H1 (cell line): ENCODE data around the gene RESP18. TPM values are rescaled to one million over a fixed set of nuclear protein-coding genes. Genes with fewer than 3 reads are reported as not detected.
A peak's percentile ranks its signal among the peaks of the same experiment; 100 is the strongest.

Experiments used
- ATF2 ChIP-seq: IDR thresholded peaks from 2 replicates; pipeline ENCODE4 v1.6.1; 2012; ENCODE audit warnings: low read length, inconsistent platforms
- SP1 ChIP-seq: IDR thresholded peaks from 2 replicates; pipeline ENCODE4 v1.6.1; 2011; ENCODE audit warnings: low read depth, low read length
- microRNA counts: library from miRNA; unstranded; fragments of <30 nt; microRNA quantifications from one replicate; lab custom pipeline; 2015
- microRNA-seq, 2 experiments: library from miRNA; unstranded; fragments of <30 nt; microRNA quantifications; one replicate each; pipeline versions ENCODE4 to v1.2.0, GENCODE V29; 2016 to 2020; ENCODE audit warnings: borderline microRNAs expressed in 2 of 2, borderline number of aligned reads in 2 of 2, borderline replicate concordance in 1 of 2
- polyA plus RNA-seq, 7 experiments: library from polyadenylated mRNA; depleted of rRNA in 3 of 7; stranded (reverse) in 5 of 7; unstranded in 2 of 7; fragments of >200 nt in 5 of 7; fragments of 200-250 nt in 2 of 7; gene quantifications; 1 replicate in 5 of 7; 2 replicates in 1 of 7; 4 replicates in 1 of 7; pipeline versions ENCODE4 v1.2.1 to v1.2.3, GENCODE V29; 2011 to 2013; ENCODE audit warnings: missing spikeins in 2 of 7, mixed read lengths in 2 of 7
- small RNA-seq: library from polyadenylated mRNA; stranded (forward); fragments of <200 nt; extraction: miRNeasy Mini kit (QIAGEN cat#:217004); gene quantifications from one replicate; pipeline ENCODE3, GENCODE V24; 2013; ENCODE audit not compliant: insufficient read depth
- total RNA-seq: library from RNA; stranded (reverse); fragmentation: NEBNext Ultra II Directional; extraction: Animal tissue kit (Norgen Biotek cat#: 25700); gene quantifications from 2 replicates; pipeline ENCODE4 v1.2.1, GENCODE V29; 2021

The RESP18 gene
- total and polyA plus RNA-seq, 2 of the 8 experiments (the other 6 are each of a cell fraction or from before 2014, with no cell fraction given) = not detected

- TF ChIP-seq ATF2 (no peak), SP1 (no peak)
These were observed 54.6 kb downstream of the RESP18 start (continued) for GRCh38 chr2:219277703-219278654.

MicroRNAs encoded within 50 kb of the gene (microRNA counts, 767-probe panel; counts per million panel counts)
- microRNA hsa-miR-153 (lab: Ali Mortazavi, UCI) = 879 counts per million, percentile 95 among the panel's probes with 10 or more counts

Small RNAs within 50 kb of the gene (microRNA-seq; reads per million reads assigned to microRNA genes)
- 0 reads per million in 2 experiments for gene MIR153-1

Small RNAs within 50 kb of the gene (small RNA-seq; reads per million reads assigned to genes)
- gene AC053503.3 (not detected), gene MIR153-1 (21.4 reads per million, percentile 92 among the genes with 10 or more reads in this experiment)

Other genes starting within 250 kb of the RESP18 start
- 22.7 and 25.7 TPM in 2 replicates for gene NHEJ1, start 171.9 kb downstream of the RESP18 start, total RNA-seq
- 19.4 and 24.1 TPM in 2 replicates for gene NHEJ1, start 171.9 kb downstream of the RESP18 start, polyA plus RNA-seq (2011; rRNA removed)
- 0.84 and 0.90 TPM in 2 replicates for gene SLC23A3, start 162.7 kb downstream of the RESP18 start, total RNA-seq
- gene SLC23A3, start 162.7 kb downstream of the RESP18 start, polyA plus RNA-seq (2011; rRNA removed) = 0.31 and 0.35 TPM in 2 replicates
- gene CNPPD1, start 155.8 kb downstream of the RESP18 start, total RNA-seq = 32.9 and 33.0 TPM in 2 replicates
- gene CNPPD1, start 155.8 kb downstream of the RESP18 start, polyA plus RNA-seq (2011; rRNA removed) = 35.9 and 44.8 TPM in 2 replicates
- 50.2 and 51.3 TPM in 2 replicates for gene RETREG2, start 154.5 kb downstream of the RESP18 start, total RNA-seq
- gene RETREG2, start 154.5 kb downstream of the RESP18 start, polyA plus RNA-seq (2011; rRNA removed) = 66.8 and 67.4 TPM in 2 replicates
- gene ZFAND2B, start 126.0 kb downstream of the RESP18 start, total RNA-seq = 16.0 and 16.6 TPM in 2 replicates
- gene ZFAND2B, start 126.0 kb downstream of the RESP18 start, polyA plus RNA-seq (2011; rRNA removed) = 17.9 and 20.2 TPM in 2 replicates
- 44.9 and 49.9 TPM in 2 replicates for gene ABCB6, start 113.8 kb downstream of the RESP18 start, total RNA-seq
- 50.6 and 65.6 TPM in 2 replicates for gene ABCB6, start 113.8 kb downstream of the RESP18 start, polyA plus RNA-seq (2011; rRNA removed)
- 43.6 and 43.8 TPM in 2 replicates for gene ATG9A, start 103.1 kb downstream of the RESP18 start, total RNA-seq
- 66.8 and 82.2 TPM in 2 replicates for gene ATG9A, start 103.1 kb downstream of the RESP18 start, polyA plus RNA-seq (2011; rRNA removed)
- 44.4 and 50.1 TPM in 2 replicates for gene ANKZF1, start 102.9 kb downstream of the RESP18 start, total RNA-seq
- 32.5 and 43.7 TPM in 2 replicates for gene ANKZF1, start 102.9 kb downstream of the RESP18 start, polyA plus RNA-seq (2011; rRNA removed)
- 3.2 and 3.7 TPM in 2 replicates for gene GLB1L, start 87.3 kb downstream of the RESP18 start, total RNA-seq
- gene GLB1L, start 87.3 kb downstream of the RESP18 start, polyA plus RNA-seq (2011; rRNA removed) = 3.7 and 4.0 TPM in 2 replicates
- 17.0 and 21.3 TPM in 2 replicates for gene STK16, start 87.3 kb downstream of the RESP18 start, total RNA-seq
- 51.4 and 69.9 TPM in 2 replicates for gene STK16, start 87.3 kb downstream of the RESP18 start, polyA plus RNA-seq (2011; rRNA removed)
- 0.24 TPM in 1 of 2 replicates, not detected in the other for gene TUBA4B, start 79.5 kb downstream of the RESP18 start, total RNA-seq
- gene TUBA4B, start 79.5 kb downstream of the RESP18 start, polyA plus RNA-seq (2011; rRNA removed) = 0.08 and 0.25 TPM in 2 replicates
- gene TUBA4A, start 78.8 kb downstream of the RESP18 start, total RNA-seq = 59.5 and 67.3 TPM in 2 replicates
- 172 and 174 TPM in 2 replicates for gene TUBA4A, start 78.8 kb downstream of the RESP18 start, polyA plus RNA-seq (2011; rRNA removed)
- gene DNAJB2, start 53.4 kb downstream of the RESP18 start, total RNA-seq = 26.3 and 33.5 TPM in 2 replicates
- gene DNAJB2, start 53.4 kb downstream of the RESP18 start, polyA plus RNA-seq (2011; rRNA removed) = 21.0 and 28.6 TPM in 2 replicates
- 5.2 and 5.4 TPM in 2 replicates for gene PTPRN, start 23.3 kb downstream of the RESP18 start, total RNA-seq
- gene PTPRN, start 23.3 kb downstream of the RESP18 start, polyA plus RNA-seq (2011; rRNA removed) = 8.2 and 17.4 TPM in 2 replicates
- 59.8 and 64.2 TPM in 2 replicates for gene DNPEP, start 55.2 kb upstream of the RESP18 start, total RNA-seq
- 109 and 142 TPM in 2 replicates for gene DNPEP, start 55.2 kb upstream of the RESP18 start, polyA plus RNA-seq (2011; rRNA removed)
- 1.5 and 1.8 TPM in 2 replicates for gene DES, start 85.6 kb upstream of the RESP18 start, total RNA-seq
- 3.8 and 4.3 TPM in 2 replicates for gene DES, start 85.6 kb upstream of the RESP18 start, polyA plus RNA-seq (2011; rRNA removed)
- 32.0 and 36.7 TPM in 2 replicates for gene SPEG, start 102.1 kb upstream of the RESP18 start, total RNA-seq
- 19.9 and 37.1 TPM in 2 replicates for gene SPEG, start 102.1 kb upstream of the RESP18 start, polyA plus RNA-seq (2011; rRNA removed)
- gene GMPPA, start 166.1 kb upstream of the RESP18 start, total RNA-seq = 34.3 and 35.3 TPM in 2 replicates
- 98.8 and 101 TPM in 2 replicates for gene GMPPA, start 166.1 kb upstream of the RESP18 start, polyA plus RNA-seq (2011; rRNA removed)
- gene ASIC4, start 181.7 kb upstream of the RESP18 start, total RNA-seq = 0.19 and 0.22 TPM in 2 replicates
- 0.12 and 0.30 TPM in 2 replicates for gene ASIC4, start 181.7 kb upstream of the RESP18 start, polyA plus RNA-seq (2011; rRNA removed)
- gene CHPF, start 211.1 kb upstream of the RESP18 start, total RNA-seq = 62.9 and 68.1 TPM in 2 replicates
- 67.3 and 103 TPM in 2 replicates for gene CHPF, start 211.1 kb upstream of the RESP18 start, polyA plus RNA-seq (2011; rRNA removed)
- 10.2 and 11.0 TPM in 2 replicates for gene TMEM198, start 211.3 kb upstream of the RESP18 start, total RNA-seq
- gene TMEM198, start 211.3 kb upstream of the RESP18 start, polyA plus RNA-seq (2011; rRNA removed) = 10.4 and 15.4 TPM in 2 replicates
- 127 and 135 TPM in 2 replicates for gene OBSL1, start 238.8 kb upstream of the RESP18 start, total RNA-seq
- 116 and 205 TPM in 2 replicates for gene OBSL1, start 238.8 kb upstream of the RESP18 start, polyA plus RNA-seq (2011; rRNA removed)
- 0.65 and 0.73 TPM in 2 replicates for gene INHA, start 239.6 kb upstream of the RESP18 start, total RNA-seq
- gene INHA, start 239.6 kb upstream of the RESP18 start, polyA plus RNA-seq (2011; rRNA removed) = 2.7 and 4.3 TPM in 2 replicates